ENCODE measurements around the gene CARD8.
"Not testable (repeated sequence)": the region's sequence is repeated elsewhere in the genome, so short reads cannot be mapped to it uniquely, and the experiment has no call there.

CARD8 gene

GRCh38 chr19:48258350-48258749 lies 2.6 kb upstream of the CARD8 start:
- peak; percentile 71 for DNase-seq

- no peak for DNase-seq
Observed at GRCh38 chr19:48254529-48254970, 1.2 kb downstream of the CARD8 start.

GRCh38 chr19:48253999-48254398 lies 1.7 kb downstream of the CARD8 start:
- DNase-seq: no peak

- DNase-seq: no peak
Observed at GRCh38 chr19:48252609-48253008, 3.1 kb downstream of the CARD8 start.

GRCh38 chr19:48250290-48251025 lies 5.3 kb downstream of the CARD8 start:
- no peak for DNase-seq

- peak; percentile 81 for DNase-seq
Observed at GRCh38 chr19:48249502-48250014, 6.2 kb downstream of the CARD8 start.

- DNase-seq: no peak
Observed at GRCh38 chr19:48248081-48248833, 7.5 kb downstream of the CARD8 start.

GRCh38 chr19:48247212-48247611 lies 8.5 kb downstream of the CARD8 start:
- DNase-seq: no peak

- no peak for DNase-seq
Observed at GRCh38 chr19:48246101-48246500, 9.6 kb downstream of the CARD8 start.

GRCh38 chr19:48244281-48244680 lies 11.4 kb downstream of the CARD8 start:
- peak; percentile 71 for DNase-seq

GRCh38 chr19:48241771-48242170 lies 13.9 kb downstream of the CARD8 start:
- not testable (repeated sequence) for DNase-seq

GRCh38 chr19:48239582-48240141 lies 16.1 kb downstream of the CARD8 start:
- DNase-seq: no peak

- DNase-seq: no peak
Observed at GRCh38 chr19:48239120-48239519, 16.6 kb downstream of the CARD8 start.

- no peak for DNase-seq
Observed at GRCh38 chr19:48237057-48237456, 18.7 kb downstream of the CARD8 start.

- DNase-seq: peak; percentile 21
Observed at GRCh38 chr19:48230555-48231129, 25.1 kb downstream of the CARD8 start.

GRCh38 chr19:48221628-48222027 lies 34.1 kb downstream of the CARD8 start:
- DNase-seq: no peak

GRCh38 chr19:48220784-48221183 lies 34.9 kb downstream of the CARD8 start:
- not testable (repeated sequence) for DNase-seq

GRCh38 chr19:48218997-48219396 lies 36.7 kb downstream of the CARD8 start:
- no peak for DNase-seq

- DNase-seq: no peak
Observed at GRCh38 chr19:48216933-48217332, 38.8 kb downstream of the CARD8 start.

- DNase-seq: no peak
Observed at GRCh38 chr19:48213959-48214358, 41.8 kb downstream of the CARD8 start.

GRCh38 chr19:48210005-48210404 lies 45.7 kb downstream of the CARD8 start:
- no peak for DNase-seq

- DNase-seq: no peak
Observed at GRCh38 chr19:48206397-48207093, 49.2 kb downstream of the CARD8 start.

Measured in CD4-positive, alpha-beta T cell treated with Interleukin-17A for 1 hour (primary cell).